HG03064 (cell line): ENCODE measurements around the gene HOXB4.

Experiments
- ATAC-seq: cut with Tn5 transposase; IDR thresholded peaks from one replicate; pipeline ENCODE4 v1.9.1; 2021; ENCODE audit warnings: low read depth; ENCODE audit not compliant: unreplicated experiment

Gene HOXB4

DNA sequence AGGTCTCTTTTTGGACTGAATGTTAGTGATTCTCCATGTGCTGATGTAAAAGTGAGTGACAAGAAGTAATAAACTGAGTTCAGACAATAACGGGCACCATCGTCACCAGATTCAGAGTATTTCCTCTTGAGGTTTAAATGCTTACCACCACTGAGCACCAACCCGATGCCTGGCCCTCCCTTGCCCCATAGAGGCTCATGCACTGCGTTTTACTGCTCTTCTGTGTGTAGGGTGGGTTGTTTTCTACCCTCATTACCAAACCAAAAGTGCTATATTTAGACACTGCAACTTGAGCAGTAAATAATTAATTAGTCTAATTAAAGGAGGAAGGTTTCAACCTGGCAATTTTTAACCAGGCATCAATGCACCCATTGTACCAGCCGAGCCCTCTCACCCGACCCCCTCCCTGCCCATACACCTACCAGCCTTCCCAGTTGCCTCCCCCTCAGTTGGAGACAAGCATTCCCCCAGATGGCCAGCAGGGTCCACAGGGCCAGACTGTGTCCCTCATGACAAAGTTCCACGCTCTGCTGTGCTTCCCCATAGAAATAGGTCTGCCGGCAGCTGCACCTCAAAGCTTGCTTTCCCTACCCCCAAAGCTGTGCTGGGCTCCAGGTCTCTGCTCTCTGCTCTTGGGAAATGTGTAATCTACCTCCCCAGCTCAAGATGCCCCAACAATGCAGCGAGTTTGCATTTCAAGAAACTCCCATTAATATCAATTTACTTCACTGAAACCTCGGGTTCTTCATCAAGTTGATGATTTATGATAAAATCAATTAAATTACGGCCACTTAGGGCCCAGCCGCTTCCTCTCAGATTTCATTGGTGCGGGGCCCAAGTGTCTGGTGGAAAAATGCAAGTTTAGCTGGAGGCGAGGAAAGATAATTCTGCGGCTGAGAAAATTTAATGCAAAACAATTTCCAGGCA lies 16.0 kb downstream of the HOXB4 start:
- no peak for ATAC-seq

- no peak for ATAC-seq
Measured at GRCh38 chr17:48559840-48560817, 18.0 kb downstream of the HOXB4 start.

DNA sequence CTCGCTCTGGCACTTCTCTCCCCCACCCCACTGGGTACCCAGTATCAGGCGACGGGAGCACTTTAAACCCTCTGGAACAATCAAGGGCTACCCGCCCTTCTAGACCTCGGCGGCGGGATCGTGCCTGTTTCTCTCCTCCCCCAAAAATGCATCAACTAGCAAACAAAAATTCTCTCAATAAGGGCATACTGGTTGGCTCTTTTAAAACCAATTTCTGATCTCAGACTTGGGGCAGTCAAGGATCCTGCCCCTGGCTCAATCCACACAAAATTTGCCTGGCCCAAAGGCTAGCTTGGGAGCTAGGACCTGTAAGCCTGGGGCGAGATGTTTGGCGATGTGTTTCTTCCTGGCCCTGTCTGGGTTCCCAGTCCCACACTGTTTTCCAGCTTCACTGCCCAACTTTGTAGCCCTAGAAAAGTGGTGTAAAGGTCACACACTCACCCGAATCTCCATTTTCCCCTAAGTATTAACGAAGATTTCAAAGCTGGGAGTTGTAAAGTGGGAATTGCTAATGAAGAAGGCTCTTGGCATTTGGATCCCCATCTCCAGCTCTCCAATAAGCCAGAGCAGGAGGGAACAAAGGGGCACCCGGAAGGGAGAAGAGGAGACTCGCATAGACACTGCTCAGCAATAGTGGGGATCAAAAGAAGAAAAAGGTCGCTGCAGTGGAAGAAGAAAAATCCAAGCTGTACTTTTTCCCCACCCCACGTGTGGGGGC lies 18.9 kb downstream of the HOXB4 start:
- ATAC-seq: no peak

DNA sequence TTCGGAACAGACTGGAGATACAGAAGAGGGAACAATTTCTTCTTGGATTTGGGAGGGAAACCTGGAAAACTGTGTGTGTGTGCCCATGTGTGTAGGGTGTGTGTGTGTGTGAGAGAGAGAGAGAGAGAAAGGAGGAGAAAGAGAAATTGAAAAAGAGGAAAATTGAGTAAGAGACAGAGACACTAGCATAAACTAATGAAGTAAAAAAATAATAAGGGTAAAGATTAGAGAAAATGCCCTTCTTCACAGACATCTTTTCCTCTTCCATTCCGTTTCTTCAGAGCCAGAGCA lies 19.4 kb downstream of the HOXB4 start:
- no peak for ATAC-seq

DNA sequence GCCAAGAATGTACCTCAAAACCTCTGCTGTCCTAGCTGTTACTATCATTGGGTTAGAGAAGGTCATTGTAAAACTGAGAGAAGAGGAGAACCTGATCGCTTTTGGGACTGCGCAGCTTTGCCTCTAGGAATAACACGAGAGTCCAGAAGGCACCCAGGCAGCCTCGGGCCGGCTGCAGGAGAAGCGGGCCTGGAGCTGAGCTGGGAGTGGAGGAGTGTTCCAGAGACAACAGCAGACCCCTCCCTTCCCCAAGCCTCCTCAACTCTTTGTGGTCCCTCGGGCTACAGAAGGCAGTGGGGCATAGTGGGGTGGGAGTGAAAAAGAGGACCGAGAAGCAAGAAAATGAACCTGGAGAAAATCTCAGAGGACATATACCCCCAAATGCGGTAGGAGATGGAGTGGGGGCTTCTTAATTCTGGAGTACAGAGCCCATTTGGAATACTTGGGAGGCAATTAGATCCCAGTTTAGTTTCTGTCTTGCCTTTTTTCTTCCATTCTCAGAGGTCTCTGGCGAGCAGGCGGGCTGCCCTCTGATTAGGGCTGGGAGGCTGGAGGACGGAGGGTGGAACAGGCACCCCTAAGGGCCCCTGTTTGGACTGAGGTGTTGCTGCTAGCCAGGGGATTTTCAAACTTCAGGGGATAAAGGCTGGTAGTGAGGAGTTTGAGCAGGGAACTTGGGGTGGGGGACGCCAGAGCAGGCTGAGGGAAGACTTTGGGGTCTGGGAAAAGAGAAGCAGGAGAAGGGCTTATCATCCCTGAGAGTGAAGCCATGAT lies 19.9 kb downstream of the HOXB4 start:
- ATAC-seq: no peak

GRCh38 chr17:48556576-48557401 lies 21.4 kb downstream of the HOXB4 start:
- no peak for ATAC-seq

- no peak for ATAC-seq
Measured at GRCh38 chr17:48556229-48556575, 21.9 kb downstream of the HOXB4 start.

DNA sequence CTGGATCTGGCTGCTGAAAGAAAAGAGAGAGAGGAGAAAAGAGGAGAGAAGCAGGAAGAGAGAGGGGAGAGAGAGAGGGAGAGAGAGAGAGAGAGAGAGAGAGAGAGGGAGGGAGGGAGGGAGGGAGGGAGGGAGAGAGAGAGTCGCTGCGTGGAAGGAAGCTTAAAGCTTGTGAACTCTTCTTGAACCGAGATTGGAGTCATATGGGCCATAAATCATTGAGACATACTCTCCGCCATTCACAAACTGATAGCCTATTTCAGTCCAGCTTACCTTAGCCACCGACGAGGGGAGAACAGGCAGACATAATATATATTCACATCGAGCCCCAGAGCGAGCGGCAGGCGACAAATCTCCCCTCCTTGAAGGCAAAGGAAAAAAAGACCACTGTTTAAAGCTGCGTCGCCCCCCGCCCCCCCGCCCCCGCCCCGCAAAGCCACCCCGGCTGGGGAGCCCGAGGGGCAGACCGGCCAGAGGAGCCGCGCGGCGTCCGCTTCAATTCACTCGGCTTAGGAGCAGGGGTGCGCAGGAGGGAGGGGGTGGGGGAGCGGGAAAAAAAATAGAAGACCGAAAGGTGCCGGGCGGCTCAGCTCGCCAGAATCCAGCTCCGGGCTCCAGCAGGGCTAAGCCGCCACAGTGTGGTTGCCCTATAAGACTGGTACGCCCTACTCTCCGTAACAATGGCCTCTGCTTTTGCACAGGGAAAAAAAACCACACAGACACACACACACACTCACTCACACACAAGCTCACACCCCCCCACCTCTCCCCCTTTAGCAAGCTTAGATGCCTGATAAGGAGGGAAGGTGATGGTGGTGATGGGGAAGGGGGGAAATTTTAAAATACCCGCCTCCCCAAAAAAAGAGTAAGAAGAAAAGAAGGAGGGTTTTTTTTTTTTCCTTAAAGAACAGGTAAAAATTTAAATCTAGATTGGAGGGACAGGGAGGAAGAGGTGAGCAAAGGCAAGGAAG lies 22.6 kb downstream of the HOXB4 start:
- no peak for ATAC-seq

- ATAC-seq: no peak
Measured at GRCh38 chr17:48554412-48555257, 23.5 kb downstream of the HOXB4 start.

DNA sequence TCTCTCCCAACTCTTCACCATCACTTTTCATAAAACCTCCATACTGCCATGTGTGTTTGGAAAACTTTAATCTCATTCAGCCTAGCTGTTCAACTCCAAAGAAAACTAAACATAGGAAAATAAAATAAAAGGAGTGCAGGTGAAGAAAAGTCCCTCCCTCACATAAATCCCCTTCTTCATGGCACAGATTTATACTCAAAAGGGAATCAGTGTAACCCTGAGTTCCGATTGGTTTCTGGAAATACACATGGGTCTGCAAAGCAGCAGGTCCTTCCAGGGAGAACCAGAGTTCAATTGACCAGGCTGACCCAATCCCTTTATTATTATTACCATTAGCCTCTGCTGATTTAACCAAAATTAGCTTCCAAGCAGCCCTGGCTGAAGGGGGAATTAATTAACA lies 24.3 kb downstream of the HOXB4 start:
- ATAC-seq: no peak

DNA sequence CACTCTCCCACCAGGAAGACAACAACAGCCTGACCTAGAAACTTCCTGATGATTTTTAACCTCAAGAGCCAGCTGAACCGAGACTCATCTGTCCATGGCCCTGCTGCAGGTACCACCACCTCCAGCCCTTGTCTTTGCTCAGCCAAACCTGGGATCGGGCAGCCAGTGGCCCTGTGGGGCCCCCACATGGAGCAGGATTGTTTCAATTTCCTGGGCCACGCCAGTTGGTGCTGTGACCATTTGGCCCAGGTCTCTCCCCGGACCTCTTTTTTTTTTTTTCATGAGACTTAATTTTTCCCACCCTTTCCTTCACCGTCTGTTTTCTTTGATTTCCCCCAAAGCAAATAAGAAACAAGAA lies 25.0 kb downstream of the HOXB4 start:
- ATAC-seq: no peak

GRCh38 chr17:48552466-48553189 lies 25.5 kb downstream of the HOXB4 start:
- ATAC-seq: no peak

GRCh38 chr17:48551596-48552465 lies 26.3 kb downstream of the HOXB4 start:
- ATAC-seq: no peak

- ATAC-seq: no peak
Measured at GRCh38 chr17:48551214-48551555, 27.0 kb downstream of the HOXB4 start.

- no peak for ATAC-seq
Measured at GRCh38 chr17:48550502-48551213, 27.5 kb downstream of the HOXB4 start.
